Activated CD8-positive, alpha-beta memory T cell treated with anti-CD3 and anti-CD28 coated beads for 48 hours (primary cell): ENCODE data around the gene LRRC38.
"Not testable (repeated sequence)": the region's sequence is repeated elsewhere in the genome, so short reads cannot be mapped to it uniquely, and the experiment has no call there.

Experiments
- DNase-seq, 3 experiments: peaks; one replicate each; pipeline ENCODE4 v3.0.0-alpha.2; 2020; ENCODE audit warnings: low read depth in 2 of 3, low spot score in 2 of 3

LRRC38 gene

DNA sequence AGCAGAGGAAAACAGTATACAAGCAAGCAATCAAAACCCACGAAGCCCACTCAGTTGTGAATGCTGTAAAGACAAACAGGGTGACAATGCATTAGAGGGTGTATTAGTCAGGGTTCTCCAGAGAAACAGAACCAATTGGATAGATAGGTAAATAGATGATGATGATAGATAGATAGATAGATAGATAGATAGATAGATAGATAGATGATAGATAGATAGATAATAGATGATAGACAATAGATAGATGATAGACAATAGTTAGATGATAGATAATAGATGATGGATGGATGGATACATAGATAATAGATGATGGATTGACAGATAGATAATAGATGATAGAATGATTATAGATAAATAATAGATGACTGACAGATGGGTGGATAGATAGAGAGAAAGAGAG, 48.3 kb downstream of the LRRC38 start:
- no peak for DNase-seq

DNA sequence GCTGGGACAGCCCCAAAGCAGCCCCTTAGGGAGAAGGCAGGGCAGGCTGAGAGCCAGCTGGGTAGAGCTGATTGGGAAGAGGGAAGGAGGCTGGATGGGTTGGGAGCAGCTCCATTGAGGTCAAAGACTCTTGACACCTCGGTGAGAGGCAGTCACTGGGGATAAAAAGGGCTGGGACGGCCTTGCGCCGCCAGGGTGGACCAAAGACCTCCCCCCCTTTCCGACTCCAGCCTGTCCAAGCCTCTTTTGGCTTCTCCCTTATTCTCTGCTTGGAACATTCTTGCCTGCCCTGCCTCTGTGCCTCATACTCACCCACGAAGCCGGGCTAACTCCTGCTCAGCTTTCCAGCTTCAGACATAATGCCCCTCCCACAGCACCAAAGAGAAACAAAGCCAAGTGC, 51.1 kb downstream of the LRRC38 start:
- DNase-seq, result no peak

DNA sequence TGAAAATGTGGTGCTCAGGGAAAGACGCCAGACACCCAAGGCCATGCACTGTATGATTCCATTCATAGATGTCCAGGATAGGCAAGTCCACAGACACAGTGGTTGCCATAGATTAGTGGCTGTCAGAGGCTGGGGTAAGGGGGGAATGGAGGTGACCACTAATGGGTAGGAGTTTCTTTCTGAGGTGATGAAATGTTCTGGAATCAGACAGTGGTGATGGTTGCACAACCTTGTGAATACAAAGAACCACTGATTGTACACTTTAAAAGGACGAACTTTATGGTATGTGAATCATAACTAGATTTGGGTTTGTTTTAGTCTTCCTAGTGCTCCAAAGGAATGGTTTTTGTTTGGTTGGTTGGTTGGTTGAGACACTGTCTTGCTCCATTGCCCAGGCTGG, 51.8 kb downstream of the LRRC38 start:
- no peak for DNase-seq

DNA sequence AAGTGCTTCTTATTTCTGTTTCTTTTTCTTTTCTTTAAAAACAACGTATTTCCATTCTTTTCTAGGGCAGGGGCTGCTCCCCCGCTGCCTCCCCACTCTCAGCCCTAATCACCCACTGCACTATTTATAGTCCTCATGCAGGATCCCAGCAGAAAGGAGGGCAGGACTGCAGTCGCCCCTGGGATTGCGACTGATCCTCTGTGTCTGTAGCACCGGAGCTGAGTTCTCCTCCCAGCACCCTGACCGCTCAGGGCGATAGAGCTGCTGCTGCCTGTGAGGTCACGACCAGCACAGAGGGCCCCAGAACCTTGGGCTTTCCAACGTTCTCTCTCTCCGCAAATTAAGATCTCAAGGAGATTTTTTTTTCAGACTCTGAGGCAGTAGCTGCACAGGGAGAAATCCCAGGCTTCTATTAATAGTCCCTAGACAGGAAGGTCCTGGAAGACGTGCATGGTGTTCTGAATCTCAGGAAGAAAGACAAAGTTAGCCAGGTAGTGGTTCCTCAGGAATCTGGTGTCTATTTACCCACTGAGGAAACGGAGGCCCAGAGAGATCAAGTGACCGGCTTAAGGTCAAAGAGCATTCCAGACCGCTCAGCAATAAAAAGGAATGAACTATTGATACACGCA, 56.8 kb downstream of the LRRC38 start:
- DNase-seq, result no peak

DNA sequence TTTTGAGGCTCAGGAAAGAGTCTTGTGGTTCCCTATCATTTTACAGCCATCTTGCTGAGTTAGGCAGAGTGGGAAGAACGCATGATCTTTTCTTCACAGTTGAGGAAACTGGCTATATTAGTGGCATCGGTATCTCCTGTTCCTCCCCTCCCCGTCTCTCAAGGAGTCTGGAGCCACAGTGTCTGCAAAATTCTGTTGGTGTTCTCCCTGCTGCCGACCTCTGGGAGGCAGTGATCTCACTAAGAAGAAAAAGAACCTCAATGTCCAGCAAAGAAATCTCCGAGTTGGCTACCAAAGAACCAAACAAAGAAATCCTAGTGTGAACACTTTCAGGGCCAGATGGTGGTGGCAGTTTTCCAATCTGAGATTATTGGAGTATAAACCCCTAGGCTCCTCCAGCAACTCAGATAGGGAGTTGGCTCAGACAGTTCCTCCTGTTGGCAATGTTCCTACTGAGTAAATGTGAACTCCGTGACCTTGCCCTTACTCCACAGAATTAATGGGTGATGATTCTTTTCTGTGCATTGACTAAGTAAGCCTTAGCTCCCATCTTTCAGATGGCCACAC, 62.3 kb downstream of the LRRC38 start:
- DNase-seq, result no peak

DNA sequence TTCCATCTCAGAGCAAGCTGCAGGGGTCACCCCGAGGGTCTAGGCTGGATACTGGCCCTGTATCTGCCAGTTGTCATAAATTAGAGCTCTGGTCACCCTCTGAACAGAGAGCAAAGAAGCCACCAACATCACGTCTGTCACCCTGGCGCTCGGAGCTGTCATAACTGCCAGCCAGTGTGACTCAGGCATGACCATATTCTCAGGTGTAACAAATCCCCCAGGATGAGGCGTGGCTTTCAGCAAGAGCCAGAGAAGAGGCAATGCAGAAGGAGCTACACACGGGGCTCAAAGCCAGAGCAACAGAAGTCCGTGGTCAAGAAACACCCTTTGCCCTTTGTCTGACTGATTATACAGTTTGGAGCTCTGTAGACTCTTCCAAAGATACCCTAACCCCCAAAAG, 63.6 kb downstream of the LRRC38 start:
- DNase-seq, result no peak

DNA sequence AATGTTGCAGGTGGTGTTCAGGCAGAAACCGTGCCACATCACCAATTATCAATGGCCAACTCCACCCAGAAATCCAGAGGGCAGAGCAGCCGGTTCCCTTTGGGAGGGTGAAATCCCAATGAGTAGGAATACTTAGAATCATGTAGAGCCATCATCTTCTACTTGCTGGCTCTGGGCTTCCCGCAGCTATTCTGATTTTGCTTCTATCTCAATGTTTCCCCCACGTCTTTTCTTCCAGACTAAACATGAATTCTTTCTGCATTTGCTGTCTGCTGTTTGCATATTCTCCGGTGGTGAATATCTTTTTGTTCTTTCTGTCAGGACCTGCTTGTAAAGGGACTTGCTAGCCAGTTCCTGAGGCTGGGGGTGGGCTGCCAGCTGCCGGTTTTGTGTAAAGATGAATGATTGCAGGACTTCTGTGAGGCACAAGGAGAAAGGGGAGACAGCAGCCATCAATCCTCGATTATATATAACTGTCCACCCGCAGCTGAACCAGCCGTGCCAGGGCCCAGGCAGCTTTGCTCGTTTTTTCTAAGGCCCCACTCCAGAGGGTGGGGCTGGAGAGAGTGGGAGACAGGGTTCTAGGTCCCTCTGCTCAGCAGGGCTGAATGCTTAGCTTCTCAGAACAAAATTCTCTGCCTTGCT, 70.3 kb downstream of the LRRC38 start:
- DNase-seq, result no peak

DNA sequence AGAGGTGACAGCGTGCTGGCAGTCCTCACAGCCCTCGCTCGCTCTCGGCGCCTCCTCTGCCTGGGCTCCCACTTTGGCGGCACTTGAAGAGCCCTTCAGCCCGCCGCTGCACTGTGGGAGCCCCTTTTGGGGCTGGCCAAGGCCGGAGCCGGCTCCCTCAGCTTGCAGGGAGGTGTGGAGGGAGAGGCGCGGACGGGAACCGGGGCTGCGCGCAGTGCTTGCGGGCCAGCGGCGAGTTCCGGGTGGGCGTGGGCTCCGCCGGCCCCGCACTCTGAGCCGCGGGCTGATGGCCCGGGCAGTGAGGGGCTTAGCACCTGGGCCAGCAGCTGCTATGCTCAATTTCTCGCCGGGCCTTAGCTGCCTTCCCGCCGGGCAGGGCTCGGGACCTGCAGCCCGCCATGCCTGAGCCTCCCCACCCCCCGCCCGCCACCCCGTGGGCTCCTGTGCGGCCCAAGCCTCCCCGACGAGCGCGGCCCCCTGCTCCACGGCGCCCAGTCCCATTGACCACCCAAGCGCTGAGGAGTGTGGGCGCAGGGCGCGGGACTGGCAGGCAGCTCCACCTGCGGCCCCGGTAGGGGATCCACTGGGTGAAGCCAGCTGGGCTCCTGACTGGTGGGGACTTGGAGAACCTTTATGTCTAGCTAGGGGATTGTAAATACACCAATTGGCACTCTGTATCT, 74.6 kb downstream of the LRRC38 start:
- not testable (repeated sequence) for DNase-seq

DNA sequence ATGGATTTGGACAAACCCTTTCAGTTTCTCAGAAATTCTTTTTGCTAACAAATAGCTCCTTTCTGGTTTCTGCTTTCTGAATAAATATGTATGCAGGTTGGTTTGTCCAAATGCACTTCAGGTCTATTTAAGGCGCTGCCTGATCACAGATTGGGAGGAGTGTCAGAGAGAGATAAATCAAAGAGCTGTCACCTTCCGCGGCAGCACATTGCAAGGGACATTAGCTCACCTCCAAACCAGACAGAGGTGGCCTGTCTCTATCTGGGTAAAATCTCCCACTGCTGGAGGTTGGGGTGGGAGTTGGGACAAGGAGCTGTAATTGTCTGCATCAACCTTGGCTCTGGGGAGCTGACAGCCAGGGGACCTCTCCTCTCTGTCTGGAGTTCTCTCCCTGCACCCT, 78.3 kb downstream of the LRRC38 start:
- DNase-seq, result no peak

DNA sequence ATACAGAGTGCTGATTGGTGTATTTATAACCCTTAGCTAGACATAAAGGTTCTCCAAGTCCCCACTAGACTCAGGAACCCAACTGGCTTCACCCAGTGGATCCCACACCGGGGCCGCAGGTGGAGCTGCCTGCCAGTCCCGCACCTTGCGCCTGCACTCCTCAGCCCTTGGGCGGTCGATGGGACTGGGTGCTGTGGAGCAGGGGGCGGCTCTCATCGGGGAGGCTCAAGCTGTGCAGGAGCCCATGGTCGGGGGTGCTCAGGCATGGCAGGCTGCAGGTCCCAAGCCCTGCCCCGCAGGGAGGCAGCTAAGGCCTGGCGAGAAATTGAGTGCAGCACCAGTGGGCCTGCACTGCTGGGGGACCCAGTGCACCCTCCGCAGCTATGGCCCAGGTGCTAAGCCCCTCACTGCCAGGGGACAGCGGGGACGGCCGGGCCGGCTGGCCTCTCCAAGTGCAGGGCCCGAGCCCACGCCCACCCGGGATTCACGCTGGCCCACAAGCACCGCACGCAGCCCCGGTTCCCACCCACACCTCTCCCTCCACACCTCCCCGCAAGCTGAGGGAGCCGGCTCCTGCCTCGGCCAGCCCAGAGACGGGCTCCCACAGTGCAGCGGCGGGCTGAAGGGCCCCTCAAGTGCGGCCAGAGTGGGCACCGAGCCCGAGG, 80.0 kb downstream of the LRRC38 start:
- DNase-seq, result not testable (repeated sequence)

DNA sequence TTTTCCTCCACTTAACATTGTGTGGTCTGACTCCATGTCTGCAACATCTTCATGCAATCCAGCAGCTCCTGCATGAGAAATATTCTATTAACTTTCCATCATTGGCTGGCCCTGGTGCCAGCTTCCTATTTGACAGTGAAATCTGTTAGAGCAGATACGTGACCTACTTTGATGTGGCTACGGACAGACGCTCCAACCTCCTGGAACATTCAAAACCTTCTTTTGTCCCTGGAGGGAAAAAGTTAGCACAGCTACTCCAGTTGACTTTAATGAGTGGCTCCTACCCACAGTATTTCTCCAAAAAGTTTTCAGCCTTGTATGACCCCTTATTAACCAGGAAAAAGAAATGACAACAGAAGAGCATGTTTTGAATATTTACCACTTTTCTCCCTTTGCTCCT, 81.6 kb downstream of the LRRC38 start:
- DNase-seq, result no peak

DNA sequence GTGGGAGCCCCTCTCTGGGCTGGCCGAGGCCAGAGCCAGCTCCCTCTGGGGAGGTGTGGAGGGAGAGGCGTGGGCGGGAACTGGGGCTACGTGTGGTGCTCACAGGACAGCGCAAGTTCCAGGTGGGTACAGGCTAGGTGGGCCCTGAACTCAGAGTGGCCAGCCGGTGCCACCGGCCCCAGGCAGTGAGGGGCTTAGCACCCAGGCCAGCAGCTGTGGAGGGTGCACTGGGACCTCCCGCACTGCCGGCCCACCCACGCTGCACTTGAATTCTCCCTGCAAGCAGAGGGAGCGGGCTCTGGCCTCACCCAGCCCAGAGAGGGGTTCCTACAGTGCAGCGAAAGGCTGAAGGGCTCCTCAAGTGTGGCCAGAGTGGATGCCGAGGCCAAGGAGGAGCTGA, 83.3 kb downstream of the LRRC38 start:
- DNase-seq, result no peak
